HG02759 (cell line): ENCODE measurements around the gene CEMIP.
"Not testable (repeated sequence)": the region's sequence is repeated elsewhere in the genome, so short reads cannot be mapped to it uniquely, and the experiment has no call there.

ENCODE experiments used
- ATAC-seq: cut with Tn5 transposase; IDR thresholded peaks from one replicate; pipeline ENCODE4 v1.9.1; 2021; ENCODE audit warnings: mild to moderate bottlenecking, moderate library complexity; ENCODE audit not compliant: unreplicated experiment

Gene CEMIP

GRCh38 chr15:80755885-80756284 is 23.3 kb upstream of the CEMIP start:
- ATAC-seq = no peak

GRCh38 chr15:80758130-80758745 is 20.9 kb upstream of the CEMIP start:
- ATAC-seq = no peak

- no peak for ATAC-seq
Observed at GRCh38 chr15:80760960-80761359, 18.2 kb upstream of the CEMIP start.

- ATAC-seq = no peak
Observed at GRCh38 chr15:80761754-80762153, 17.4 kb upstream of the CEMIP start.

GRCh38 chr15:80763235-80763634 is 15.9 kb upstream of the CEMIP start:
- not testable (repeated sequence) for ATAC-seq

GRCh38 chr15:80764535-80764934 is 14.6 kb upstream of the CEMIP start:
- no peak for ATAC-seq

GRCh38 chr15:80766275-80766674 is 12.9 kb upstream of the CEMIP start:
- no peak for ATAC-seq

- no peak for ATAC-seq
Observed at GRCh38 chr15:80768158-80768557, 11.0 kb upstream of the CEMIP start.

GRCh38 chr15:80769153-80769828 is 9.9 kb upstream of the CEMIP start:
- no peak for ATAC-seq

GRCh38 chr15:80769829-80770705 is 9.1 kb upstream of the CEMIP start:
- no peak for ATAC-seq

- no peak for ATAC-seq
Observed at GRCh38 chr15:80773122-80773551, 6.0 kb upstream of the CEMIP start.

GRCh38 chr15:80773792-80774352 is 5.3 kb upstream of the CEMIP start:
- ATAC-seq = no peak

GRCh38 chr15:80774486-80774885 is 4.7 kb upstream of the CEMIP start:
- no peak for ATAC-seq

- ATAC-seq = no peak
Observed at GRCh38 chr15:80775338-80775737, 3.8 kb upstream of the CEMIP start.

- ATAC-seq = no peak
Observed at GRCh38 chr15:80776420-80777045, 2.6 kb upstream of the CEMIP start.

- ATAC-seq = no peak
Observed at GRCh38 chr15:80777137-80777536, 2.0 kb upstream of the CEMIP start.

GRCh38 chr15:80777826-80778620 is 1.1 kb upstream of the CEMIP start:
- no peak for ATAC-seq

- no peak for ATAC-seq
Observed at GRCh38 chr15:80778621-80778963, 578 bp upstream of the CEMIP start.

- ATAC-seq = no peak
Observed at GRCh38 chr15:80779658-80780415, 667 bp downstream of the CEMIP start.
